IPS-18a (cell line): ENCODE results near the gene EBF3.

Experiments used
- H3K27ac ChIP-seq: one replicate; pipeline ENCODE4 v1.5.1; 2013; ENCODE audit warnings: low read length
- H3K27me3 ChIP-seq: one replicate; pipeline ENCODE4 v1.6.1; 2013; ENCODE audit warnings: mild to moderate bottlenecking, low read length; ENCODE audit not compliant: control insufficient read depth, insufficient read depth
- H3K36me3 ChIP-seq: one replicate; pipeline ENCODE4 v1.6.1; 2013; ENCODE audit warnings: low read depth, low read length; ENCODE audit not compliant: control insufficient read depth
- H3K4me1 ChIP-seq: one replicate; pipeline ENCODE4 v1.6.1; 2013; ENCODE audit warnings: low read depth, low read length; ENCODE audit not compliant: control insufficient read depth
- H3K4me3 ChIP-seq: one replicate; pipeline ENCODE4 v1.5.1; 2013; ENCODE audit warnings: low read length
- H3K9ac ChIP-seq: one replicate; pipeline ENCODE4 v1.6.1; 2013; ENCODE audit warnings: mild to moderate bottlenecking, low read length, moderate library complexity
- H3K9me3 ChIP-seq: one replicate; pipeline ENCODE4 v1.6.1; 2013; ENCODE audit warnings: low read depth, low read length; ENCODE audit not compliant: control insufficient read depth

Gene EBF3

DNA sequence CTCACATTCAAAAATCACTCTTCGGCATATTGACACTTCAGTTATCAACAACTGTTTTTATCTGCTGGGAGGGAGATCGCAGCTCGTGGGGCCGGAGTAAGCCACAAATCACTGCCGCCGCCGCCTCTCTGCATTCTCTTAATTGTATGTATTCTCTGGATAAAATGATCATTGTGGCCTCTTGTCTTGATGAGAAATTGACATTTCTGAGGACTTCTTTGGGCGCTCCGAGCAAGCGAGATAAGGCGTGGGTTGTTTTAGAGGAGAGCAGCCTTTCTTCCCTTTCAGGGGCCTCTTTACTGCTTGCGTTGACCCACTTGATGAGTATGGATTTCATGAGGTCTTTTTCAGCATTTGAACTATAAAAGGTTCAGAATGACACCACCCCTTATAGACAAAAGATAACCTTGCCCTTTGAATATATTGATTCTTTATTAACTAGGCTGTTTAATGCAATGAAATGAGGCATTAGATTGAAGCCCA lies 130.6 kb downstream of the EBF3 start:
- H3K27me3 ChIP-seq, result no peaks in the 10 kb centered on the region
- no peak overlapping the region for H3K27ac ChIP-seq
- no peaks in the 10 kb centered on the region for H3K9me3 ChIP-seq
- H3K4me1 ChIP-seq, result no peaks in the 10 kb centered on the region
- H3K9ac ChIP-seq, result no peak overlapping the region
- no peaks in the 10 kb centered on the region for H3K36me3 ChIP-seq
- no peak overlapping the region for H3K4me3 ChIP-seq

DNA sequence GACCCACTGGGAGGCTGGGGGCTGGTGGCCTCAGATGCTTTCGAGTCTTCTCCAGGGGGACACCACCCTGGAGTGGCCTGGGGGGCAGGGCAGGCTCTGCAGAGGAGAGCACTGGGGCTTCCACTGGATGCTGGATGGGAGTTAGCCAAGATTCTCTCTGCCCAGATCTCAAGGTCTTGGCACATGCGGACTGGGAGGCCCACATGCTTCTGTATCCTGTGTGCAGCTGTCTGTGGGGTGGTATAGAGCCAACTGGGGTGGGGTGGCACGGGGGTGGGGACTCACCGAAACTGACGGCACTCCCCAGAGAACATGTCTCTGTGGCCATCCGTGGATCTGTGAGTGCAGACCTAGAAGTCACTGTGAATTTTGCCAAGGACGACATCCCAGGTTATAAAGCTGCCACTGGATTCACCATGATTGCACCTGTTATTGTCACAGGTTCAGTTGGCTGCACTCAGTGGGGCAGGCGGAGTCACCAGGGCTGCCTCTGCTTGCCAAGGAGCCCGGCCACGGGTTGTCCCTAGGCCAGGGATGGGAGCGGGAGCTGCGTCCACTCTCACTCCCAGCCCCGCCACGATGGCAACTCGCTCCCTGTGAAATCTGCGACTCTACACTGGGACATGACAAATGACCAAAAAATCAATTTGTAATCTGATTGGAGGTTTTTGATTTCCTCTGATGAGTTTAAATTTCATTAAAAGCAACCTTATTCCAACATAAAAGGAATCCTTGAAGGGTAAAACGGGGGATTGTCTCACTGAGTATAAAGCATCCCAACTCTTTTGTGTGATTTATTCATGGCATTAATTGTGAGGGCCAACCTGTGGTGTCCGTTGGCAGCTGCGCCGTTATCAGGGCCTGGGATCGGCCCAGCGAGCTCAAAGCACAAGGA lies 131.3 kb downstream of the EBF3 start:
- H3K9me3 ChIP-seq, result no peaks in the 10 kb centered on the region
- no peaks in the 10 kb centered on the region for H3K36me3 ChIP-seq
- no peak overlapping the region for H3K27ac ChIP-seq
- no peak overlapping the region for H3K9ac ChIP-seq
- no peak overlapping the region for H3K4me3 ChIP-seq
- H3K4me1 ChIP-seq, result no peaks in the 10 kb centered on the region
- H3K27me3 ChIP-seq, result no peaks in the 10 kb centered on the region

DNA sequence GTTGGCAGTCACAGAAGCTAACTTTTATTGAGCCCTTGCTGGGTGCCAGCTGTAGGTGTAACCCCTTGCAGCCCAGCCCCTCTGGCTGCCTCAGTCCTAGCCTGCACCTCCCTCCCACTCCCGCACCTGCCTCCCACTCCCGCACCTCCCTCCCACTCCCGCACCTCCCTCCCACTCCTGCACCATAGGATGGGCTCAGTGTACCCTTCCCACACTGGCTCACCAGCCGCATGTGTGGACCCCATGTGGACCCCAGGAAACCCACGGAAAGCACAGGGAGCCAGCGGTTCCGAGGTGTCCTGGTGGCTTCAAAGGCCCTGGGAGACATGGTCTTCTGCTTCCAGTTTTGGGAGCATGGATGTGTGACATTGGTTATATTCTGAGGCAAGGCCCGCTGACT lies 132.9 kb downstream of the EBF3 start:
- Histone ChIP-seq H3K27me3 (no peaks in the 10 kb centered on the region), H3K9ac (no peak overlapping the region), H3K4me3 (no peak overlapping the region), H3K4me1 (no peaks in the 10 kb centered on the region), H3K27ac (no peak overlapping the region), H3K36me3 (no peaks in the 10 kb centered on the region), H3K9me3 (no peaks in the 10 kb centered on the region)

- Histone ChIP-seq H3K9ac (no peak overlapping the region), H3K27ac (no peak overlapping the region)
These were observed 138.2 kb downstream of the EBF3 start for GRCh38 chr10:129825826-129826225.

DNA sequence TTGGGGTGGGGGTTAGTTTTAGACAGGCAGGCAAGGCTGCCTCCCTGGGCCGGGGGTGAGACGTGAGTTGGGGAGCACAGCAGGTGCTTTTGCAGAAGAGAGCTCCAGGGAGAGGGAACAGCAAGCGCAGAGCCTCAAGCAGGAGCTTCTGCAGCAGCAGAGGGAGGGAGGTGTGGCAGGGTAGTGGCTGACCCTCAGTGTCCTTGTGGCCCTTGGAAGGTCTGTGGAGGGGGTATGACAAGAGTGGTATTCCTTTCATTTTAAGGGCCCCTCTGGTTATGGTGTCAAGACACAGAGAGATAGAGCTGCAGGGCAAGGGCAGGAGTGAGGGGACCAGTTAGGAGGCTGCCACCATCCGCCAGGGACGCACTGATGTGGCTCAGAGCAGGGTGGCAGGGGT lies 138.9 kb downstream of the EBF3 start:
- H3K4me3 ChIP-seq, result no peak overlapping the region
- no peaks in the 10 kb centered on the region for H3K4me1 ChIP-seq
- H3K9me3 ChIP-seq, result no peaks in the 10 kb centered on the region
- H3K36me3 ChIP-seq, result no peaks in the 10 kb centered on the region
- H3K9ac ChIP-seq, result no peak overlapping the region
- no peaks in the 10 kb centered on the region for H3K27me3 ChIP-seq
- H3K27ac ChIP-seq, result no peak overlapping the region

More at GRCh38 chr10:129825826-129826225, 138.2 kb downstream of the EBF3 start:
- Histone ChIP-seq H3K36me3 (no peaks in the 10 kb centered on the region), H3K9me3 (no peaks in the 10 kb centered on the region), H3K4me3 (no peak overlapping the region), H3K27me3 (no peaks in the 10 kb centered on the region), H3K4me1 (no peaks in the 10 kb centered on the region)

- Histone ChIP-seq H3K9me3 (peaks cover 5% of the 10 kb centered on the region), H3K27ac (no peak overlapping the region), H3K4me1 (no peaks in the 10 kb centered on the region), H3K27me3 (no peaks in the 10 kb centered on the region), H3K9ac (no peak overlapping the region), H3K36me3 (no peaks in the 10 kb centered on the region), H3K4me3 (no peak overlapping the region)
These were observed 143.6 kb downstream of the EBF3 start for GRCh38 chr10:129820451-129820850.

GRCh38 chr10:129816656-129817045 lies 147.4 kb downstream of the EBF3 start:
- no peaks in the 10 kb centered on the region for H3K4me1 ChIP-seq
- H3K27ac ChIP-seq, result no peak overlapping the region
- H3K9me3 ChIP-seq, result peaks cover 5% of the 10 kb centered on the region
- no peaks in the 10 kb centered on the region for H3K27me3 ChIP-seq
- no peaks in the 10 kb centered on the region for H3K36me3 ChIP-seq
- H3K9ac ChIP-seq, result no peak overlapping the region
- no peak overlapping the region for H3K4me3 ChIP-seq

GRCh38 chr10:129815898-129816655 lies 148.0 kb downstream of the EBF3 start:
- H3K9me3 ChIP-seq, result peaks cover 5% of the 10 kb centered on the region
- no peaks in the 10 kb centered on the region for H3K4me1 ChIP-seq
- no peaks in the 10 kb centered on the region for H3K36me3 ChIP-seq
- H3K27me3 ChIP-seq, result no peaks in the 10 kb centered on the region
- no peak overlapping the region for H3K27ac ChIP-seq
- H3K4me3 ChIP-seq, result no peak overlapping the region
- no peak overlapping the region for H3K9ac ChIP-seq

DNA sequence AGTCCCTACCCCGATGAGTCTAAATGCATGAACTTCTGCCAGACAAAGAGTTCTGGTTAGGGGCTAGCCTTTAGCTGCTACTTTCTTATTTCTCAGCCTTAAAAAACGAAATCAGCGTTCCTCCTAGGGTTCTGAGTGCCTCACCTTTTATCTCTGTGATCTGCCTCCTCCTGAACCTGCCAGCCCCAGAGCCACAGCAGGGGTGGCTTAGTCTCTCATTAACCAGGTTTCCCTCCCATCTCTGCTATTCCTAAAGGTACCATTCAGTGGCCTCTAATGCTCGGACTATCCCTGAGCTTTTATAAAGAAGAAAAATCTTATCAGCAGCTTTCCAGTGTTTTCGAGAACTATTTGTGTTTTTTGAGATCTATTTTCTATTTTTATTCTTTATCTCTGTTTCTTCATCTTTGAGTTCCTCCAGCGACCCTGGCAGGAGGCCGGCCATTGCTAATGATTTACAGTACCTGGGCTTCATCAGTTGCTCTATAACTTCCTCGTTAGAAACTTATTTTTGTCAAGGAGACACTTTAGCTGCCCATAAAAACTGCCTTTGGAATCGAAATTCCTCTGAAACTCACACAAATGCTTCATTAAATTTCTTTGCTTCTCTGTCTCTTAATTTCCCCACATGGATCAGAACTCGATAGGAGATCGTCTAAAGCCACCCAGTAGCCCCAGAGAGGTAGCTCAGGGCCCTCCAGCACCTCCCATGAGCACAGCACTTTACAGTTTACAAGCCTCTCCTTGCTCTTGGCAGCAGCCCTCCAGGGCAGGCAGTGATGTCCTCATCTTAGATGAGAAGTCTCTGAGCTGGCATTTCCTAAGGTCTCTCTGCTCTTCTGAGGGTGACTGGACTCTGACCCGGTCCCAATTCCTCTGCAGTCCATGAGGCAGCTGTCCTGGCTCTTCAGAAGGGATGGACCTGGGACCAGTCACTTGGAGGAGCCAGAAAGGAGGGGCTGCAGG lies 149.1 kb downstream of the EBF3 start:
- H3K9me3 ChIP-seq, result peaks cover 5% of the 10 kb centered on the region
- no peaks in the 10 kb centered on the region for H3K27me3 ChIP-seq
- H3K27ac ChIP-seq, result no peak overlapping the region
- no peaks in the 10 kb centered on the region for H3K4me1 ChIP-seq
- H3K4me3 ChIP-seq, result no peak overlapping the region
- H3K36me3 ChIP-seq, result no peaks in the 10 kb centered on the region
- H3K9ac ChIP-seq, result no peak overlapping the region

- Histone ChIP-seq H3K4me3 (no peak overlapping the region), H3K4me1 (no peaks in the 10 kb centered on the region), H3K27me3 (no peaks in the 10 kb centered on the region), H3K9ac (no peak overlapping the region), H3K9me3 (no peaks in the 10 kb centered on the region), H3K36me3 (no peaks in the 10 kb centered on the region), H3K27ac (no peak overlapping the region)
These were observed 151.7 kb downstream of the EBF3 start for GRCh38 chr10:129812398-129812797.

DNA sequence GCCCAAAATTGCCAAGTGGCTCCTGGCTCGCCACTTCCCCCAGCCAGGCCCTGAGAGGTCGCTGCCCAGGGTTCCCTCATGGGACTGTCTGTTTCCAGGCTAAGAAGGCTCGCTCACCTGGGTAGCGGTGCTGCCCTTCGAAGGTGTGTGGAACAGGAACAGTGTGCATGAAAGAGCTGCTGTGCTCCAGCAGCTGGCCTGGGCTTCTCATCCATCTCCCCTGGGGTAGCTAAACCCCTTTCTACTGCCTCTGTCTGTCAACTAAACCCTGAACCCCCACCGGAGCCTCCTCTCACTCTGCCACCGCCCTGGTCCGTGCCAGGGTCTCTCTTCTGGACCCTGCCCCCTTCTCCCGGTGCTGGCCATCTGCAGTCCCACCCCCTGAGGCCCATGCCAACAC lies 152.9 kb downstream of the EBF3 start:
- Histone ChIP-seq H3K27me3 (no peaks in the 10 kb centered on the region), H3K9ac (no peak overlapping the region), H3K4me3 (no peak overlapping the region), H3K9me3 (no peaks in the 10 kb centered on the region), H3K4me1 (no peaks in the 10 kb centered on the region), H3K36me3 (no peaks in the 10 kb centered on the region), H3K27ac (no peak overlapping the region)
